ENCODE measurements around the gene ETV6. TPM values are rescaled to one million over a fixed set of nuclear protein-coding genes. Genes with fewer than 3 reads are reported as not detected.

The ETV6 gene
- 10 to 100 TPM; 41.4 to 58.4 TPM for total RNA-seq

GRCh38 chr12:11649413-11650285 lies at the start of gene ETV6:
Gene ETV6 (plus strand): TSS chr12:11649674. CDS start chr12:11650128, 454 bp downstream.
- Histone ChIP-seq H3K36me3 (no peaks in the 10 kb centered on the region), H3K4me3 (peak within 1 kb of the TSS; percentile 97), H3K9me3 (no peaks in the 10 kb centered on the region), H3K27ac (peak within 1 kb of the TSS; percentile 93 to 98), H3K4me1 (ENCODE audit: control insufficient read depth in 1 of 2, low read depth in 2 of 2) (peaks cover 15 to 23% of the 10 kb centered on the region in 2 donors), H3K27me3 (replicated peaks; ENCODE audit: insufficient read depth) (no peaks in the 10 kb centered on the region)
- ATAC-seq (ENCODE audit: insufficient number of reproducible peaks, low FRiP score, low read depth) (peak; percentile 55), DNase-seq (ENCODE audit: low spot score) (peak; percentile 45)
- no peak for TF ChIP-seq CTCF (IDR thresholded peaks at IDR 0.05)

GRCh38 chr12:11600199-11600598 lies 49.3 kb upstream of the ETV6 start:
- no peak for TF ChIP-seq CTCF (IDR thresholded peaks at IDR 0.05)
- DNase-seq (ENCODE audit: low spot score) = no peak

GRCh38 chr12:11601647-11602046 lies 47.8 kb upstream of the ETV6 start:
- ATAC-seq (ENCODE audit: insufficient number of reproducible peaks, low FRiP score, low read depth) = no peak
- H3K4me1 ChIP-seq (ENCODE audit: control insufficient read depth in 1 of 2, low read depth in 2 of 2) = peaks cover 3 to 10% of the 10 kb centered on the region in 2 donors
- DNase-seq (ENCODE audit: low spot score) = no peak
- no peak overlapping the region for H3K27ac ChIP-seq
- H3K9me3 ChIP-seq = no peaks in the 10 kb centered on the region
- no peaks in the 10 kb centered on the region for H3K27me3 ChIP-seq (replicated peaks; ENCODE audit: insufficient read depth)
- H3K4me3 ChIP-seq = no peak overlapping the region
- no peak for TF ChIP-seq CTCF (IDR thresholded peaks at IDR 0.05)
- H3K36me3 ChIP-seq = no peaks in the 10 kb centered on the region

More at GRCh38 chr12:11600199-11600598, 49.3 kb upstream of the ETV6 start:
- Histone ChIP-seq H3K9me3 (no peaks in the 10 kb centered on the region), H3K36me3 (no peaks in the 10 kb centered on the region), H3K27ac (no peak overlapping the region), H3K27me3 (replicated peaks; ENCODE audit: insufficient read depth) (no peaks in the 10 kb centered on the region), H3K4me1 (ENCODE audit: control insufficient read depth in 1 of 2, low read depth in 2 of 2) (peaks cover 3 to 9% of the 10 kb centered on the region in 2 donors), H3K4me3 (no peak overlapping the region)
- no peak for ATAC-seq (ENCODE audit: insufficient number of reproducible peaks, low FRiP score, low read depth)

- TF ChIP-seq CTCF (IDR thresholded peaks at IDR 0.05) = no peak
- Histone ChIP-seq H3K36me3 (no peaks in the 10 kb centered on the region), H3K4me3 (peak overlapping the region; percentile 12), H3K27me3 (replicated peaks; ENCODE audit: insufficient read depth) (no peaks in the 10 kb centered on the region), H3K9me3 (no peaks in the 10 kb centered on the region), H3K4me1 (ENCODE audit: control insufficient read depth in 1 of 2, low read depth in 2 of 2) (peaks cover 7 to 14% of the 10 kb centered on the region in 2 donors), H3K27ac (peak overlapping the region in 1 of 2 donors; percentile 49)
- ATAC-seq (ENCODE audit: insufficient number of reproducible peaks, low FRiP score, low read depth) (no peak), DNase-seq (ENCODE audit: low spot score) (no peak)
Measured at GRCh38 chr12:11607313-11608081, 42.0 kb upstream of the ETV6 start.

- Histone ChIP-seq H3K4me3 (no peak overlapping the region), H3K27ac (no peak overlapping the region), H3K4me1 (ENCODE audit: control insufficient read depth in 1 of 2, low read depth in 2 of 2) (peaks cover 7 to 14% of the 10 kb centered on the region in 2 donors), H3K27me3 (replicated peaks; ENCODE audit: insufficient read depth) (no peaks in the 10 kb centered on the region), H3K9me3 (no peaks in the 10 kb centered on the region), H3K36me3 (no peaks in the 10 kb centered on the region)
- no peak for ATAC-seq (ENCODE audit: insufficient number of reproducible peaks, low FRiP score, low read depth)
- no peak for DNase-seq (ENCODE audit: low spot score)
- no peak for TF ChIP-seq CTCF (IDR thresholded peaks at IDR 0.05)
Measured at GRCh38 chr12:11609045-11609444, 40.4 kb upstream of the ETV6 start.
